GM12864 (cell line): ENCODE data around the gene DISC1.
"Not testable (repeated sequence)": the region's sequence is repeated elsewhere in the genome, so short reads cannot be mapped to it uniquely, and the experiment has no call there.

Source experiments
- DNase-seq: peaks from one replicate; pipeline ENCODE4 v3.0.0-alpha.2; 2011; ENCODE audit warnings: low read depth
- H3K4me3 ChIP-seq: 2 replicates; pipeline ENCODE4 v1.5.1; 2011; ENCODE audit warnings: mild to moderate bottlenecking, low read depth, low read length, control low read depth
- TF ChIP-seq, protein P1 (sequence below): IDR thresholded peaks from 2 replicates; pipeline ENCODE4 v1.5.1; 2011; ENCODE audit warnings: low read depth, mild to moderate bottlenecking, moderate library complexity, low read length, control low read depth, inconsistent platforms; ENCODE audit errors: missing control alignments

DISC1 gene

DNA sequence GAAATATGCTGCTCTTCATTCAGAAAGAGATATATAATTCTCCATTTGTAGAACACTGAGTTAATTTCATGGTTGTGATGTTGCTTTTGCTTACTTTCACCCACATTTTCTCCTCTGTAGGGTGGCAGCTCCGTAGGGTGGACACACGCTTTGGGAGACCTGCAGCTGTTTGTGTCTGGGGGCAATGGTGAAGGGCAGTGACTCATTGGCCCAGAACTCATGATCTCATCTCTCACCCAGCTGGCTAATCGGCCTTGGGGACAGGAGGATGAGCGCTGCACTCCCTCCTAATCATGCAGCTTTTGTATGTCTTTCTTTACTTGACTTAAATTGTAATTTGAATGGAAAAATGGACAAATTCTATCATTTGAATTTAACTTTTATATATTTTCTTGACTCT, 9.6 kb downstream of the DISC1 start:
- no peak overlapping the region for H3K4me3 ChIP-seq
- TF ChIP-seq, protein P1, sequence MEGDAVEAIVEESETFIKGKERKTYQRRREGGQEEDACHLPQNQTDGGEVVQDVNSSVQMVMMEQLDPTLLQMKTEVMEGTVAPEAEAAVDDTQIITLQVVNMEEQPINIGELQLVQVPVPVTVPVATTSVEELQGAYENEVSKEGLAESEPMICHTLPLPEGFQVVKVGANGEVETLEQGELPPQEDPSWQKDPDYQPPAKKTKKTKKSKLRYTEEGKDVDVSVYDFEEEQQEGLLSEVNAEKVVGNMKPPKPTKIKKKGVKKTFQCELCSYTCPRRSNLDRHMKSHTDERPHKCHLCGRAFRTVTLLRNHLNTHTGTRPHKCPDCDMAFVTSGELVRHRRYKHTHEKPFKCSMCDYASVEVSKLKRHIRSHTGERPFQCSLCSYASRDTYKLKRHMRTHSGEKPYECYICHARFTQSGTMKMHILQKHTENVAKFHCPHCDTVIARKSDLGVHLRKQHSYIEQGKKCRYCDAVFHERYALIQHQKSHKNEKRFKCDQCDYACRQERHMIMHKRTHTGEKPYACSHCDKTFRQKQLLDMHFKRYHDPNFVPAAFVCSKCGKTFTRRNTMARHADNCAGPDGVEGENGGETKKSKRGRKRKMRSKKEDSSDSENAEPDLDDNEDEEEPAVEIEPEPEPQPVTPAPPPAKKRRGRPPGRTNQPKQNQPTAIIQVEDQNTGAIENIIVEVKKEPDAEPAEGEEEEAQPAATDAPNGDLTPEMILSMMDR, result no peak
- DNase-seq, result no peak

DNA sequence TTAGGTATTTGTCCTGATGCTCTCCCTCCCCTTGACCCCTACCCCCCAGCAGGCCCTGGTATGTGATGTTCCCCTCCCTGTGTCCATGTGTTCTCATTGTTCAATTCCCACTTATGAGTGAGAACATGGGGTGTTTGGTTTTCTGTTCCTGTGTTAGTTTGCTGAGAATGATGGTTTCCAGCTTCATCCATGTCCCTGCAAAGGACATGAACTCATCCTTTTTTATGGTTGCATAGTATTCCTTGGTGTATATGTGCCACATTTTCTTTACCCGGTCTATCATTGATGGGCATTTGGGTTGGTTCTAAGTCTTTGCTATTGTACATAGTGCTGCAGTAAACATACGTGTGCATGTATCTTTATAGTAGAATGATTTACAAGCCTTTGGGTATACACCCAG, 10.3 kb downstream of the DISC1 start:
- not testable (repeated sequence) for H3K4me3 ChIP-seq, DNase-seq

DNA sequence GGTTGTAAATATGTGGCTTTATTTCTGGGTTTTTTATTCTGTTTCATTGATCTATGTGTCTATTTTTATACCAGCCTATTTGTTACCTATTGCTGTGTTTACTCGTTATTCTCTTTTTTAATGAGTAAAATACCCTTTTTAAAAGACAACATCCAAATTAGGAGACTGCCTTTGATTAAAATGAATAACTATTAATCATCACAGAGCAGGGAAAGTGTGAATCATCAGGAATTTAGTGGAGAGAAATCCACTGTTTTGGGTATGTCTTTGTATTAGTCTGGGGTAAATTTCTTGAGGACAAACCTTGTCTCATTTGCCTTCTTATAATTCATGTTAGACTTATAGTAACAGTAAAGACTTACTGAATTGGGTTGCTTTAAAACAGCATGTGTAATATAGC, 12.1 kb downstream of the DISC1 start:
- H3K4me3 ChIP-seq, result no peak overlapping the region
- DNase-seq, result no peak
- TF ChIP-seq, protein P1, result no peak

DNA sequence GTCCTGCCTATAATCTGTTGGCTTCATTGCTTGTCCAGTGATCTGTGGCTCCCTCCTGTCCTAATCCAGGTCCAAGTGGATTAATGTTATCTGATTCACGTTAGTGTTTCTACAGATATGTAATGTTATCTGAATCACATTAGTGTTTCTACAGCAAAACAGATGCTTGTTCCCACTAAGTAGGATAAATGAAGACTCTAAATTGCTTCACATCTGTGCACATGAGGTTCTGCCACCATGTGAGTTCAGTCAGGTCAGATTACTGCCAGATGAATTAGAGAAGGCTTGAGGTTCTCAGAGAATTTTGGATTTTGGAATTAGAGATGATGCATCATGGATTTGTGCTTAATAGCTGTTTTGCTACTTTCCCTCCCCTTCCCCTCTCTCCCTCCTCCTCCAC, 13.2 kb downstream of the DISC1 start:
- no peak overlapping the region for H3K4me3 ChIP-seq
- TF ChIP-seq, protein P1, result no peak
- no peak for DNase-seq

DNA sequence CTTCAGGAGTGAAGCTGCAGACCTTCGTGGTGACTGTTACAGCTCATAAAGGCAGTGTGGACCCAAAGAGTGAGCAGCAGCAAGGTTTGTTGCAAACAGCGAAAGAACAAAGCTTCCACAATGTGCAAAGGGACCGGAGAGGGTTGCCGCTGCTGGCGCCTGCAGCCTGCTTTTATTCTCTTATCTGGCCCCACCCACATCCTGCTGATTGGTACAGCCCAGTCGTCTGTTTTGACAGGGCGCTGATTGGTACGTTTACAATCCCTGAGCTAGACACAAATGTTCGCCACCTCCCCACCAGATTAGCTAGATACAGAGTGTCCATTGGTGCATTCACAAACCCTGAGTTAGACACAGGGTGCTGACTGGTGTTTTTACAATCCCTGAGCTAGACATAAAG, 14.9 kb downstream of the DISC1 start:
- not testable (repeated sequence) for DNase-seq

DNA sequence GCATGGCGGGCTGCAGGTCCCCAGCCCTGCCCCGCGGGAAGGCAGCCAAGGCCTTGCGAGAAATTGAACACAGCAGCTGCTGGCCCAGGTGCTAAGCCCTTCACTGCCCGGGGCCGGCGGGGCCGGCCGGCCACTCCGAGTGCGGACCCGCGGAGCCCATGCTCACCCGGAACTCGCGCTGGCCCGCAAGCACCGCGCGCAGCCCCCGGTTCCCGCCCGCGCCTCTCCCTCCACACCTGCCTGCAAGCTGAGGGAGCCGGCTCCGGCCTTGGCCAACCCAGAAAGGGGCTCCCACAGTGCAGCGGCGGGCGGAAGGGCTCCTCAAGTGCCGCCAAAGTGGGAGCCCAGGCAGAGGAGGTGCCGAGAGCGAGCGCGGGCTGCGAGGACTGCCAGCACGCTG, 15.5 kb downstream of the DISC1 start:
- not testable (repeated sequence) for DNase-seq, H3K4me3 ChIP-seq

More for the DNA sequence above, 14.9 kb downstream of the DISC1 start:
- not testable (repeated sequence) for H3K4me3 ChIP-seq

DNA sequence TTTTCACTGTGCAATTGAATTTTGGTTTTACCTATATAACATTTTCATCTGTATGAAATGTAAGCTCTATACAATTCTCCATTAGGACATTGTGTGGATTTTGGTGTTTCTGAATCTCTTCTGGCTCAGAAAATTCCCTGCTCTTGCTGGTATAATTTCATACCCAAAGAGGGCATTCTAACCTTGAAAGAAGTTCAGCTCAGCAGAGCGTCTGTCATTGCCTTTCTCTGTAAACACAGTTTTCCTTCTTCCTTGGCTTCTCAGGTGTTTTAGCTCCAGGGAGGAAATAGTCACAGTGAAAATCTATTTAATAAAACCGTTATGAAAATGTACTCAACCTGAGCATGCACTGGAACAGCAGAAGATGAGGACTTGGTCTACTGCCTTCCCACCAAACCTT, 16.0 kb downstream of the DISC1 start:
- no peak for DNase-seq
- TF ChIP-seq, protein P1, result no peak
- no peak overlapping the region for H3K4me3 ChIP-seq

DNA sequence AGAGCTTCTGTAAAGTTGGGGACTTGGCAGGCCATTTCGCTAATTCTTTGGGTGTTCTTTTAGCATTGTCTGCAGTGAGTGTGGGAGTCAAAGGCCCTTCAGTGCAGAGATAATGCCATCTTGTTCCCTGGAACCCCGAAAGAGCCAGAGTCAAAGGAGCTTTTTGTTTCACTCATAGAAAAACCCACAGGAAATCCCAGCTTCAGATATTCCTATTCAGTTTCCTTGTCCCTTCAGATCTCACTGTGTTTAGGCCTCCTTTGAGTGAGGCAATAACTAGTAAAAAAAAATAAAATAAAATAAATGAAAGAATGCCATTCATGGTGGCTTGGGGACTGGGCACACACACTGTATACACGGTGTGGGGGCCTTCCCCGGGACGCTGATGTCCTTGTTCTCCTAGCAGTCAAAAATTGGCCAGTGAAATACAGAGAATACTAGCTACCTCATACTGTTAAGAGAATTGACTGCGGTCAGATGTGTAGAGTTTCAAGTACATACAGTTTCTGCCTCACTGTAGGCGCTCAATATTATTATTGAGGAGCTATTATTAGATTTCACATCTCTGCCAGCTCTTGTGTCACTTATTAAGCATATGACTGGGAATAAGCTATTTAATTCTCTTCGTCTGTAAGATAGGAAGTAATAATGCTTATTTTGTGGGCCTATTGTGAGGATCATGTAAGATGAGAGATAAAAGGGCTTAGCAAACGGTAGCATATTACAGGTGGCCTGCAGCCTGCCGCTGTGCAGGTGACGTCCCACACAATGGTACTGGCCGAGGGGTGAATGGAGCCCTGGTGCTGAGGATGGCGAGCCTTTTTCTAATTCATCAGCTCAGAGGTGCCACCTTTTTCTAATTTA, 16.7 kb downstream of the DISC1 start:
- no peak overlapping the region for H3K4me3 ChIP-seq
- DNase-seq, result no peak
- TF ChIP-seq, protein P1, result no peak

DNA sequence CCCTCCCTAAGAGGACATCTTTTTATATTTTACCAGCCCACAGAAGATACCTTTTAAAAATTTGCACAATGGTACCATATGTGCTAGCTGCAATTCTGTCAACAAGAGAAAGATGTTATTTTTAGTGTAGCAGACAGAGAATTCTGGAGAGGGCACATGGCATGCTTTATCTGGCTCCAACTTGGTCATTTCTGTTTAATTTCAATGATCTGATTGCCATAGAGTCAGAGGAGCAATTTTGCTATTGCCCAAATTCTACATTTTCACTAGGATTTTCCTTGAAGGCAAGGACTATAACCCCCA, 17.3 kb downstream of the DISC1 start:
- DNase-seq, result no peak
- H3K4me3 ChIP-seq, result no peak overlapping the region
- TF ChIP-seq, protein P1, result no peak

DNA sequence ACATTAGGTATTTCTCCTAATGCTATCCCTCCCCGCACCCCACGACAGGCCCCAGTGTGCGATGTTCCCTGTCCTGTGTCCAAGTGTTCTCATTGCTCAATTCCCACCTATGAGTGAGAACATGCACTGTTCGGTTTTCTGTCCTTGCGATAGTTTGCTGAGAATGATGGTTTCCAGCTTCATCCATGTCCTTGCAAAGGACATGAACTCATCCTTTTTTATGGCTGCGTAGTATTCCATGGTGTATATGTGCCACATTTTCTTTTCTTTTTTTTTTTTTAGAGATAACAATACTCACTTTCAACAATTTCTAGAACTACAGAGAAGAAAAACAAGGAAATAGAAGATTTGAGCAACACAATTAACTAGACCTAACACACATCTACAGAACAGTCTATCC, 19.0 kb downstream of the DISC1 start:
- not testable (repeated sequence) for H3K4me3 ChIP-seq, DNase-seq

DNA sequence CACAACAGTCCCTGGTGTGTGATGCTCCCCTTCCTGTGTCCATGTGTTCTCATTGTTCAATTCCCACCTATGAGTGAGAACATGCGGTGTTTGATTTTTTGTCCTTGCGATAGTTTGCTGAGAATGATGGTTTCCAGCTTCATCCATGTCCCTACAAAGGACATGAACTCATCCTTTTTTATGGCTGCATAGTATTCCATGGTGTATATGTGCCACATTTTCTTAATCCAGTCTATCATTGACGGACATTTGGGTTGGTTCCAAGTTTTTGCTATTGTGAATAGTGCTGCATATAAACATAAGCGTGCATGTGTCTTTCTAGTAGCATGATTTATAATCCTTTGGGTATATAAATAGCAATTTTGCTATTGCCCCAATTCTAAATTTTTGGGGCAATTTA, 19.6 kb downstream of the DISC1 start:
- DNase-seq, H3K4me3 ChIP-seq: not testable (repeated sequence)

DNA sequence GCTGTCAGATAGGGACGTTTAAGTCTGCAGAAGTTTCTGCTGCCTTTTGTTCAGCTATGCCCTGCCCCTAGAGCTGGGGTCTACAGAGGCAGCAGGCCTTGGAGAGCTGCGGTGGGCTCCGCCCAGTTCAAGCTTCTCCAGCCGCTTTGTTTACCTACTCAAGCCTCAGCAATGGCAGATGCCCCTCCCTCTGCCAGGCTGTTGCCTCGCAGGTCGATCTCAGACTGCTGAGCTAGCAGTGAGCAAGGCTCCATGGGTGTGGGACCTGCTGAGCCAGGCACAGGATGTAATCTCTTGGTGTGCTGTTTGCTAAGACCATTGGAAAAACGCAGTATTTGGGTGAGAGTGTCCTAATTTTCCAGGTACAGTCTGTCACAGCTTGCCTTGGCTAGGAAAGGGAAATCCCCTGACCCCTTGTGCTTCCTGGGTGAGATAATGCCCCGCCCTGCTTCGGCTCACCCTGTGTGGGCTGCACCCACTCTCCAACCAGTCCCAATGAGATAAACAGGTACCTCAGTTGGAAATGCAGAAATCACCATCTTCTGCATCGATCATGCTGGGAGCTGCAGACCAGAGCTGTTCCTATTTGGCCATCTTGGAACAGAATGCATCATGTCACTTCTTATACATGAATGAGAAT, 25.2 kb downstream of the DISC1 start:
- DNase-seq, result not testable (repeated sequence)

More for the DNA sequence above, 25.2 kb downstream of the DISC1 start:
- H3K4me3 ChIP-seq, result not testable (repeated sequence)
